NCI-H1694 (cell line): ENCODE measurements around the gene GRID2.
A peak's percentile ranks its signal among the peaks of the same experiment; 100 is the strongest.

ENCODE experiments used
- DNase-seq: peaks from one replicate; lab custom pipeline; 2025; lab: John Stamatoyannopoulos, UW

GRID2 gene

DNA sequence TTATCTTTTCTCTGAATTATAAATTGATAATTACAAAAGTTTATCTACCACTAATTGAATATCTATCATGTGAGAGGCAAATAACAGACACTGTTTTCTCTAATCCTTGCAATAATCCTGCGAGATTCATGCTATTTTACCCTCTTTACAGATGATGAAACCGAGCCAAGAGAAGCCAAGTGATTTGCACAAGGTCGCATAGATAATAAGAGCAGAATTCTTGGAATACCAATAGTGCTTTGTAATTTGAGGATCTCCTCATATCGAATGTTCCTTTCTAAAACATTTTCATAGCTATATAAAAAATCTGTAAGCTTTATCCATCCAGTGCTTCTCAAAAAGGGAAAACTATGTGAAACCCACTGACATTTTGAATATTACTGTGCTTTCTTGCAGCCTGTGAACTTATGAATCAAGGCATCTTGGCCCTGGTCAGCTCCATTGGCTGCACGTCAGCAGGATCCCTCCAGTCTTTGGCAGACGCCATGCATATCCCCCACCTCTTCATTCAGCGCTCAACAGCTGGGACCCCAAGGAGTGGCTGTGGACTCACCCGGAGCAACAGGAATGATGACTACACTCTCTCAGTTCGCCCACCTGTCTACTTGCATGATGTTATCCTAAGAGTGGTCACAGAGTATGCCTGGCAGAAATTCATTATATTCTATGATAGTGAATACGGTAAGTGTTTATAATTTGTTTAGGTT is 781.0 kb downstream of the GRID2 start:
- DNase-seq = no peak

- DNase-seq = no peak
These were observed 782.6 kb downstream of the GRID2 start for GRCh38 chr4:93086356-93086755.

DNA sequence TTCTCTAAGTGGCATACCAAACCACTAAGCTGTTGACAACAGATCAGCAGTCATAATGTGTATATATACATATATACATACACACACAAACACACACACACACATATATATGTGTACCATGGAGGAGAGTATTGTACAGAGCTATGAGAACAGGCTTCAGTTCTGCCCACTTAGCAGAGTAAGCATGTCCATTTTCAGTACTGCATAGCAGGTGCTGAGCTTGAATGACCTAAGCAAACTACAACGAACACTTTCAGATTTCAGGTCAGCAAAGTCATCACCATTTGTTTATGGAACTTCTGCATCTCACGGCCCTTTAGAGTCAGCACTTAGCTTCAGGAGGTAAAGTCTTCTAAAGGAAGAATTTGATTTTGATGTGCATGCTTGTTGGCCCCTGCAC is 789.0 kb downstream of the GRID2 start:
- no peak for DNase-seq

DNA sequence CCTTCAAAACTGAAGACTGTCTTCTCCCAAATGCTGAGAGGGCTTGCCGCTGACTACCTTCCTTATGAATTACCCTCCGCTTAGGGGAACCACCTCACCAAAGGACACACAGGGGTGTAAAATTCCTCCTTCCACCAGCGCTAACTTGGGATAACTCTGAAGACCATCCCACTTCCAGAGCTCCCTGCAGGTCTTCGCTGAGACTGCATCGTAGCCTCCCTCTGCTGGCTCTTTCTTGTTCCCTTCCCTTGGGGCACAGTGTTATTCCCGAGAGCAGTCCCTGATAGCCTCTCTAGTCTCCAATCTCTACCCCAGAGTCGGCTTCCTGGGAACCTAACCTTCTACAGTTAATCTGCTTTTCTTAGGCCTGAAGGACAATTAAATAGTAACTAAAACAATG is 799.3 kb downstream of the GRID2 start:
- no peak for DNase-seq

GRCh38 chr4:93116624-93117023 is 812.9 kb downstream of the GRID2 start:
- DNase-seq = no peak

DNA sequence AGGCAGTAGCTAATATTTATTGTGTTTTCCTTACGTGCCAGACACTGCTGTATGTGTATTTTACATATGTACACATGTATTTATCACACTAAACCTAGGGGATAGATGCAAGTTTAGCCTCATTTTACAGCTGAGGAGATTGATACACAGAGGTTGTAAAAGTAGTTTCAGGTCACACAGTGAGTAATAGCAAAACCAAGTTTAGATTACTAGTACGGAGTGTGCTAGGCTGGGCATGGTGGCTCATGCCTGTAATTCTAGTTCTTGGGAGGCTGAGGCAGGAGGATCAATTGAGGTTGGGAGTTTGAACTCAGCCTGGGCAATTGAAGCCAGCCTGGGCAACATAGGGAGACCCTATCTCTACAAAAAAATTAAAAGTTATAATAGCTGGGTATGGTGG is 823.7 kb downstream of the GRID2 start:
- no peak for DNase-seq

DNA sequence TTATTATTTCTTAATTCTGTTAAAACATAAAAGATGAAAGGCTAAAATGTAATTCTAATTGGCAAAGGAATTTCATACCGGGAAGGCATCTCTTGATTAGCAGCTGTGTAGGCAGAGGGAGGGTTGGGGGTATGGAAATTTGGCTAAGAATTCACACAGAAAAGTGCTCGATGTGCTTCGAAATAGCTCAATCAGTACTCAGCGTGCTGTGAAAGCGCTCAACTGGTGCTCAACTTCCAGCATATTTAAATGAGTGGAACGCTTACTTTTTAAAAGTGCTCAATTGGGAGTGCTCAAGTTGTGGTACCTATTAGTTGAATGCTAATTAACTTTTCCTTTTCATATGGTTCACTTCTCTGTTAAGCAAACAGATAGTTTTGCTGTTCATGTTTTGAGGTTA is 828.9 kb downstream of the GRID2 start:
- no peak for DNase-seq

DNA sequence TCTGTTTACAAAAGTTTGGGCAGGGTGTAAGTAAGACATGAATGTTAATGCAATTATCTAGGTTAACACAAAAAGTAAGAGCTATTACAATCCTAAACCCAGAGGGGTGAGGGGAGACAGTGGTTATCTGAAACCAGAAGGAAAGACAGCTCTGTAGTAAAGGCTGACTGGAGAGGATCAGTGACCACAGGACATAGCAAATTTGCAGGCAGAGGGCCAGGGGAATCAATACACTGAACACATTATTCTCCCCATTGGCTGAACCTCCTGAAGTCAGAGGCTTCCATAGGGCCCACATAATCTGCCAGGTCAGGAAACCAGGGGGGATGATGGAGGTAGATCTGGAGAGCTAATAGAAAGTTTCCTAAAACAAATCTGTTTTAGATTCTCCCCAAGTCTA is 835.4 kb downstream of the GRID2 start:
- DNase-seq = no peak

DNA sequence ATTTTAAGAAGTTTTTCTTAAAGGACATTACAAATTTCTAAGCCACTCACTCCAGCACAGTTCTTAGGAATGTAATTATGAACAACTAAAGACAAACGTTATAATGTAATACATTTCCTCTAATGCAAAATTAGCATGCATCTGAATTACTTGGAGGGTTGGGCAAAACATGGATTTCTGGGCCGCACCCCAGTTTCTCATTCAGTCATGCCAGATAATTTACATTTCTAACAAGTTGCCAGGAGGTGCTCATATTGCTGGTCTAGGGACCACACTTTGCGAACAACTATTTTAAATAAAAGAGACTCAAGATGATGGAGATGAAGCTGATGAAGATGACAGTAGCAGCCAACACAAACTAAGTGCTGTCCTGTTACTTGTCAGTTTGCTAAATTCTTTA is 840.1 kb downstream of the GRID2 start:
- DNase-seq = no peak

GRCh38 chr4:93144644-93145043 is 840.9 kb downstream of the GRID2 start:
- no peak for DNase-seq

- no peak for DNase-seq
These were observed 843.9 kb downstream of the GRID2 start for GRCh38 chr4:93147524-93148212.

GRCh38 chr4:93152491-93152890 is 848.7 kb downstream of the GRID2 start:
- DNase-seq = no peak

DNA sequence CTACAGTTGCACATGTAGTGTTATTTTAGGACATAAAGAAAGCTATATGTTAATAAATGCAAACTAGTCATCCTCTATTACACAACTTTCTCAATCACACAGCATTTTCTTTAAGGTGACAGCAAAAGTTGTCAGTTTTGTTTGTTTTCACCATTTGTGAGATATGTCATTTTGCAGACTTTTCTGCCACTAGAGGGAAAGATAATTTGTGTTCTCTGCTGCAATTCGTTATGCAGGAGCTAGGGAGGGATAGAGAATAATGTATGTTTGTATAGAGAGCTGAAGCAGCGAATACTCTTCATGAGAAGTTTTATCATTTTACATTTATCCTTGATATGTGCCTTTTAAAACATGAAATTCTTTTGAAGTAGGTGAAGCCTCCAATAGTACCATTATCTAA is 854.2 kb downstream of the GRID2 start:
- no peak for DNase-seq

DNA sequence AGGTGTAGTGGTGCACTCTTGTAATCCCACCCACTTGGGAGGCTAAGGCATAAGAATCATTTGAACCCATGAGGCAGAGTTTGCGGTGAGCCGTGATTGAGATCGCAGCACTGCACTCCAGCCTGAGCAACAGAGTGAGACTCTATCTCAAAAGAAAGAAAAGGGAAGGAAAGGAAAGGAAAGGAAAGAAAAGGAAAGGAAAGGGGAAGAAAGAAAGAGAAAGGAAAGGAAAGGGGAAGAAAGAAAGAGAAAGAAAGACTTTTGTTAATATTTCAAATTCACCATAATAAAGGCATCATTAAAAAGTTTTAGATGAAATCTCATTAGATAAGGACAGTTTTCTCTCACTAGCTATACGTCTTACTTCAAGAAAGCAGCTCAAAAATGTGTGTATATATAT is 864.3 kb downstream of the GRID2 start:
- no peak for DNase-seq

DNA sequence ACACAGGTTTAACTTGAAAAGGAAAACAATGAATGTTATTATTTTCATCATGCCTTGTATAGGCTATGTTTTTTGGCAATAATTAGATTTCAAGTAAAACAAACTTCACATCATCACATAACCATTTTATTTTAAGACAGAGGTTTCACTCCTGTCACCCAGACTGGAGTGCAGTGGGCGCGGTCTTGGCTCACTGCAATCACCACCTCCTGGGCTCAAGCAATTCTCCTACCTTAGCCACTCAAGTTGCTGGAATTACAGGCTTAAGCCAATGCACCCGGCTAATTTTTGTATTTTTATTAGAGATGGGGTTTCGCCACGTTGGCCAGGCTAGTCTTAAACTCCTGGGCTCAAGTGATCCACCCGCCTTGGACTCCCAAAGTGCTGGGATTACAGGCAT is 866.2 kb downstream of the GRID2 start:
- DNase-seq = no peak

- no peak for DNase-seq
These were observed 870.8 kb downstream of the GRID2 start for GRCh38 chr4:93174598-93174997.

DNA sequence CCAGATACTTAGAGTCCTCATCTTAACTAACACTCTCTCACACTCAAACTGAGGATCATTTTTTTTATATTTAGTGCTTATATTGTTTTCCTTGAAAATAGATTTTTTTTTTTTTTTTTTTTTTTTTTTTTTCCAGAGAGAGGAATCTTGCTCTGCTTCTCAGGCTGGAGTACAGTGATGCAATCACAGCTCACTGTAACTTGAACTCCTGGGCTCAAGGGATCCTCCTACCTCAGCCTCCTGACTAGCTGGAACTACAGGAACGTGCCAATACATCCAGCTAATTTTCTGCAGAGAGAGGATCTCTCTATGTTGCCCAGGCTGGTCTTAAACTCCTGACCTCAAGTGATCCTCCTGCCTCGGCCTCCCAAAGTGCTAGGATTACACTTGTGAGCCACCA is 874.5 kb downstream of the GRID2 start:
- DNase-seq = no peak

GRCh38 chr4:93179044-93179443 is 875.3 kb downstream of the GRID2 start:
- DNase-seq = no peak

GRCh38 chr4:93182722-93183121 is 879.0 kb downstream of the GRID2 start:
- DNase-seq = no peak

- no peak for DNase-seq
These were observed 879.8 kb downstream of the GRID2 start for GRCh38 chr4:93183576-93183975.

DNA sequence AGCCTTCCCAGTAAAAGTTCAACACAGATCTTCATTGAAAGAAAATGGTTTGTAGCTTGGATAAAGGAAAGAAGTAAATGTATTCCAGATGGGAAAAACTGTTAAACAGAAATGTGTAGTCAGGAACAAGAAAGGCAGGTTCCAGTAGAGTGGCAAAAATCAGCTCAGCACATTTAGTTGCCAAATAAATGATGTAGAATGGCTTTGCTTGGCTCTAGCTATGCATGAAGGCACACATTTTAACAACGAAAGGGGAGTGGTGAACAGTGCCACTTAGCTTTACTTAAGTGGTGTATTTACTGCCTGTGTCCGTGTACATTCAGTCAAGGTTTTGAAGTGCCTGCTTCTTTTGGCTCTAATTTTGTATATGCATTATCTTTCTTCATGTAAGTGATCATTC is 880.3 kb downstream of the GRID2 start:
- peak; percentile 10 for DNase-seq

DNA sequence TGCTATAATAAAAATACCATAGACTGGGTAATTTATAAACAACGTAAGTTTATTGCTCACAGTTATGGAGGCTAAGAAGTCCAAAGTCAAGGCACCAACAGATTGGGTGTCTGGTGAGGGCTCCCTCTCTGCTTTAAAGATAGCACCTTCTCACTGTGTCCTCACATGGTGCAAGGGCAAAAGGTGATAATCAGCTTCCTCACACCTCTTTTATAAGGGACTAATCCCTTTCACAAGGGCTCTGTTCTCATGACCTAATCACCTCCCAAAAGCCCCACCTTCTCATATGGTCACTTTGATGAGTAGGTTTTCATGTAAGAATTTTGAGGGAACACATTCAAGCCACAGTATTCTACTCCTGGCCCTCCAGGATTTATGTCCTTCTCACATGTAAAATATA is 883.1 kb downstream of the GRID2 start:
- DNase-seq = no peak

DNA sequence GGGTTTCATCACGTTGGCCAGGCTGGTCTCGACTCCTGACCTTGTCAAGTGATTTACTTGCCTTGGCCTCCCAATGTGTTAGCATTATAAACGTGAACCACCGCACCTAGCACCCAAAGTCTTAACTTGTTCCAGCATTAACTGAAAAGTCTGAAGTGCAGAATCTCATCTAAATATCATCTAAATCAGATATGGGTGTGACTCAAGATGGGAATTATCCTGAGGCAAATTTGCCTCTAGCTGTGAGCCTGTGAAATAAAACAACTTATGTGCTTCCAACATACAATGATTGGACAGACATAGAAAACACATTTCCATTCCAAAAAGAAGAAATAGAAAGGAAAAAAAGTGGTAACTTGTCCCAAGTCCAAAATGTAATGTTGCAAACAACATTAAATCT is 883.7 kb downstream of the GRID2 start:
- DNase-seq = no peak

DNA sequence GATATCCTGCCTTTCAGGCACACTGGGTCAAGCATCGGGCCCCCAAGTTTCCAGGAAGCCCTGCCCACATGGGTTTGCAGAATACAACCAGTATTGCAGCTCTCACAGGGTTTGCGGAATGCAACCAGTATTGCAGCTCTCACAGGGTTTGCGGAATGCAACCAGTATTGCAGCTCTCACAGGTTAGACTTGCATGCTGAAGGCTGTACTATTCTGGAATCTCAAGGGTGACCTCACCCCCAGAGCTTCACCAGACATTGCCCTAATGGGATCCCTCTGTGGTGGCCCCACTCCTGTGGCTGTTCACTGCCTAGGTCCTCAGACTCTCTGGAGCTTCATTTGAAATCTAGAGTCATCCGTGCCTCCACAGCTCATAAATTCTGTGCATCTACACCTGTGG is 884.1 kb downstream of the GRID2 start:
- DNase-seq = no peak
